CD14-positive monocyte (primary cell): ENCODE data around the gene LCNL1. TPM values are rescaled to one million over a fixed set of nuclear protein-coding genes. Genes with fewer than 3 reads are reported as not detected.
A peak's percentile ranks its signal among the peaks of the same experiment; 100 is the strongest.

ENCODE experiments used
- DNase-seq, 3 donors: peaks; one replicate each; pipeline ENCODE4 v3.0.0-alpha.2; 2011 to 2022
- H2AFZ ChIP-seq: 2 replicates; pipeline ENCODE4 v1.6.0; 2012; ENCODE audit warnings: mild to moderate bottlenecking, low read depth, low read length, inconsistent platforms; ENCODE audit not compliant: insufficient read depth, poor library complexity, severe bottlenecking
- H3K27ac ChIP-seq, 2 donors: 1 replicate in 1 of 2; 2 replicates in 1 of 2; pipeline ENCODE4 v1.5.1; 2012 to 2013; ENCODE audit warnings: low read length in 2 of 2, control low read depth in 1 of 2, inconsistent platforms in 1 of 2, low read depth in 1 of 2, mild to moderate bottlenecking in 1 of 2
- H3K27me3 ChIP-seq, 2 donors: one replicate each; pipeline versions ENCODE4 v1.6.0 to v1.6.1; 2011 to 2013; ENCODE audit warnings: low read length in 2 of 2; ENCODE audit not compliant: control insufficient read depth in 2 of 2, insufficient read depth in 2 of 2
- H3K36me3 ChIP-seq, 2 donors: replicated peaks in 1 of 2; 1 replicate in 1 of 2; 2 replicates in 1 of 2; pipeline versions ENCODE4 v1.5.1 to v1.6.1; 2012 to 2013; ENCODE audit warnings: low read length in 2 of 2, control low read depth in 1 of 2, inconsistent platforms in 1 of 2, mild to moderate bottlenecking in 1 of 2; ENCODE audit not compliant: insufficient read depth in 2 of 2, control insufficient read depth in 1 of 2
- H3K4me1 ChIP-seq, 2 donors: 1 replicate in 1 of 2; 2 replicates in 1 of 2; pipeline versions ENCODE4 v1.5.1 to v1.6.1; 2012 to 2013; ENCODE audit warnings: low read length in 2 of 2, control low read depth in 1 of 2, inconsistent platforms in 1 of 2, mild to moderate bottlenecking in 1 of 2, moderate library complexity in 1 of 2; ENCODE audit not compliant: insufficient read depth in 2 of 2, control insufficient read depth in 1 of 2
- H3K4me2 ChIP-seq: replicated peaks from 2 replicates; pipeline ENCODE3; 2012; ENCODE audit warnings: low read length, moderate library complexity, mild to moderate bottlenecking; ENCODE audit not compliant: poor library complexity, severe bottlenecking; ENCODE audit errors: extremely low read depth
- H3K4me3 ChIP-seq, 3 experiments: fragments of 200-600 bp in 1 of 3; sonication (generic) in 1 of 3; replicated peaks in 1 of 3; 1 replicate in 2 of 3; 2 replicates in 1 of 3; pipeline ENCODE4 v1.5.1; 2011 to 2013; ENCODE audit warnings: low read length in 3 of 3, mild to moderate bottlenecking in 3 of 3, control low read depth in 2 of 3, low read depth in 2 of 3, inconsistent platforms in 1 of 3, moderate library complexity in 1 of 3
- H3K79me2 ChIP-seq: 2 replicates; pipeline ENCODE4 v1.6.0; 2012; ENCODE audit warnings: mild to moderate bottlenecking, control low read depth, inconsistent platforms, low read length, moderate library complexity; ENCODE audit not compliant: insufficient read depth
- H3K9ac ChIP-seq: 2 replicates; pipeline ENCODE4 v1.6.0; 2017; ENCODE audit warnings: low read length, mild to moderate bottlenecking; ENCODE audit not compliant: insufficient read depth, poor library complexity, severe bottlenecking
- H3K9me3 ChIP-seq, 2 donors: replicated peaks in 1 of 2; 1 replicate in 1 of 2; 2 replicates in 1 of 2; pipeline versions ENCODE4 v1.5.1 to v1.6.1; 2012 to 2013; ENCODE audit warnings: low read length in 2 of 2, control low read depth in 1 of 2; ENCODE audit not compliant: control insufficient read depth in 1 of 2, insufficient read depth in 1 of 2
- H4K20me1 ChIP-seq: 2 replicates; pipeline ENCODE4 v1.6.0; 2012; ENCODE audit warnings: mild to moderate bottlenecking, low read length, control low read depth, moderate library complexity; ENCODE audit not compliant: insufficient read depth
- H3K27ac Mint-ChIP-seq, 7 donors: one replicate each; pipeline ENCODE4 v1.8.0; 2020; ENCODE audit warnings: mild to moderate bottlenecking in 7 of 7, mixed read lengths in 7 of 7, moderate library complexity in 6 of 7, inconsistent platforms in 2 of 7
- H3K27me3 Mint-ChIP-seq, 3 donors: one replicate each; pipeline ENCODE4 v1.8.0; 2021 to 2022; ENCODE audit warnings: low read depth in 3 of 3, mild to moderate bottlenecking in 3 of 3, mixed read lengths in 3 of 3, moderate library complexity in 3 of 3, inconsistent platforms in 1 of 3
- H3K36me3 Mint-ChIP-seq, 2 donors: one replicate each; pipeline ENCODE4 v1.8.0; 2020; ENCODE audit warnings: mixed read lengths in 2 of 2, inconsistent platforms in 1 of 2, mild to moderate bottlenecking in 1 of 2
- H3K4me1 Mint-ChIP-seq: one replicate; pipeline ENCODE4 v1.8.0; 2020; ENCODE audit warnings: mild to moderate bottlenecking, mixed read lengths
- H3K4me3 Mint-ChIP-seq, 2 donors: one replicate each; pipeline ENCODE4 v1.8.0; 2020; ENCODE audit warnings: mild to moderate bottlenecking in 2 of 2, mixed read lengths in 2 of 2, moderate library complexity in 1 of 2
- H3K9me3 Mint-ChIP-seq, 7 donors: one replicate each; pipeline ENCODE4 v1.8.0; 2020 to 2022; ENCODE audit warnings: mixed read lengths in 7 of 7, mild to moderate bottlenecking in 6 of 7, moderate library complexity in 6 of 7, inconsistent platforms in 2 of 7
- CTCF ChIP-seq: fragments of 200-600 bp; IDR thresholded peaks from one replicate; pipeline ENCODE4 v1.8.0; 2022; ENCODE audit warnings: antibody characterized with exemption, mild to moderate bottlenecking
- WGBS: methylation state at CpG from one replicate; pipeline ENCODE4 v1.1.5; 2013; ENCODE audit warnings: missing lambda C conversion rate; ENCODE audit not compliant: insufficient coverage; 5-methylcytosine and 5-hydroxymethylcytosine counted together
- intact Hi-C, 2 donors: fragments of 100-400 bp; cut with micrococcal nuclease; formaldehyde crosslinking; loops; one replicate each; pipeline versions ENCODE4 v1.15.0 to v1.15.1; 2023
- polyA plus RNA-seq, 3 donors: library from polyadenylated mRNA; depleted of rRNA in 1 of 3; unstranded in 2 of 3; stranded (reverse) in 1 of 3; fragments of 300-500 nt in 2 of 3; fragments of >200 nt in 1 of 3; fragmentation: Illumina TruSeq in 2 of 3; gene quantifications; 1 replicate in 2 of 3; 2 replicates in 1 of 3; pipeline ENCODE4 v1.2.3, GENCODE V29; 2012 to 2021

The LCNL1 gene
- polyA plus RNA-seq, 3 donors, result 0.04 TPM; not detected in 2

GRCh38 chr9:137030006-137030405 is 47.2 kb downstream of the LCNL1 start:
- no peaks in the 10 kb centered on the region for H3K9me3 ChIP-seq
- H3K79me2 ChIP-seq, result peaks cover 61% of the 10 kb centered on the region
- Mint-ChIP-seq H3K36me3 (peaks cover 0 to 4% of the 10 kb centered on the region in 2 donors), H3K4me3 (peak overlapping the region; percentile 87 to 92), H3K27me3 (peaks cover 4 to 7% (median 4%) of the 10 kb centered on the region in 3 donors), H3K27ac (peak overlapping the region; percentile 87 to 94 (median 91)), H3K4me1 (peaks cover 54% of the 10 kb centered on the region), H3K9me3 (no peaks in the 10 kb centered on the region)
- H3K27ac ChIP-seq, result peak overlapping the region; percentile 83 to 92
- intact Hi-C loops, result loop anchor here (5.0 to 10.0 kb wide), 6 partner anchors 33 to 243 kb away; partner anchors contain the start of genes AJM1 (in 1 of the 2), C8G (in 1 of the 2), CLIC3 (in 1 of the 2) and FBXW5 (in 1 of the 2)
- H3K4me2 ChIP-seq, result peak overlapping the region; percentile 98
- DNase-seq, result peak; percentile 8 to 21 (median 18)
- H2AFZ ChIP-seq, result peak overlapping the region; percentile 48
- H3K4me1 ChIP-seq, result peaks cover 57 to 79% of the 10 kb centered on the region in 2 donors
- WGBS, result 18% methylated on average over 6 of the region's 15 CpGs
- TF ChIP-seq CTCF, result no peak
- H4K20me1 ChIP-seq, result peaks cover 18% of the 10 kb centered on the region
- no peaks in the 10 kb centered on the region for H3K27me3 ChIP-seq
- H3K36me3 ChIP-seq, result no peaks in the 10 kb centered on the region
- H3K4me3 ChIP-seq, result peak overlapping the region; percentile 47 to 88 (median 68)
- H3K9ac ChIP-seq, result peak overlapping the region; percentile 77

GRCh38 chr9:137030538-137031527 is 48.0 kb downstream of the LCNL1 start:
- H3K4me2 ChIP-seq, result peak overlapping the region; percentile 98
- Mint-ChIP-seq H3K4me3 (peak overlapping the region; percentile 87 to 92), H3K27ac (peak overlapping the region; percentile 87 to 94 (median 91)), H3K36me3 (peaks cover 0 to 6% of the 10 kb centered on the region in 2 donors), H3K9me3 (no peaks in the 10 kb centered on the region), H3K4me1 (peaks cover 60% of the 10 kb centered on the region), H3K27me3 (peaks cover 4 to 7% (median 4%) of the 10 kb centered on the region in 3 donors)
- no peaks in the 10 kb centered on the region for H3K27me3 ChIP-seq
- H3K9ac ChIP-seq, result peak overlapping the region; percentile 77
- H2AFZ ChIP-seq, result peak overlapping the region; percentile 48
- peaks cover 69% of the 10 kb centered on the region for H3K79me2 ChIP-seq
- H3K4me3 ChIP-seq, result peak overlapping the region; percentile 47 to 88 (median 68)
- H3K27ac ChIP-seq, result peak overlapping the region; percentile 83 to 92
- peaks cover 4% of the 10 kb centered on the region in 2 donors for H3K36me3 ChIP-seq
- TF ChIP-seq CTCF, result no peak
- peaks cover 27% of the 10 kb centered on the region for H4K20me1 ChIP-seq
- H3K4me1 ChIP-seq, result peaks cover 65 to 87% of the 10 kb centered on the region in 2 donors
- no peaks in the 10 kb centered on the region for H3K9me3 ChIP-seq
- intact Hi-C loops, result loop anchor here (5.0 to 10.0 kb wide), 6 partner anchors 34 to 244 kb away; partner anchors contain the start of genes AJM1 (in 1 of the 2), C8G (in 1 of the 2), CLIC3 (in 1 of the 2) and FBXW5 (in 1 of the 2)
- 34% methylated on average over 57 of the region's 65 CpGs for WGBS
- peak; percentile 52 to 65 (median 57) for DNase-seq
